GM19240 (cell line): Measurements from ENCODE around the gene KRTAP5-5.
"Not testable (repeated sequence)": the region's sequence is repeated elsewhere in the genome, so short reads cannot be mapped to it uniquely, and the experiment has no call there.

ENCODE experiments used
- DNase-seq: peaks from one replicate; pipeline ENCODE4 v3.0.0; 2011; ENCODE audit warnings: low spot score; ENCODE audit not compliant: insufficient read length

The KRTAP5-5 gene

GRCh38 chr11:1607156-1607845, 22.3 kb upstream of the KRTAP5-5 start:
- not testable (repeated sequence) for DNase-seq

DNA sequence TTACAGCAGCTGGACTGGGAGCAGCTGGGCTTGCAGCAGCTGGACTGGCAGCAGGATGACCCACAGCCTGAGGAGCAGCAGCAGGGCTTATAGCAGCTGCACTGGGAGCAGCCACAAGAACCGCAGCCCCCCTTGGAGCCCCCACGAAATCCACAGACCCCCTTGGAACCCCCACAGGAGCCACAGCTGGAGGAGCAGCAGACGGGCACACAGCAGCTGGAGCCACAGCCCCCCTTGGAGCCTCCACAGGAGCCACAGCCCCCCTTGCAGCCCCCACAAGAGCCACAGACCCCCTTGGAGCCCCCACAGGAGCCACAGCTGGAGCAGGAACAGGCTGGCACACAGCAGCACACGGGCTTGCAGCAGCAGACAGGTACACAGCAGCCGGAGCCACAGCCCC, 21.7 kb upstream of the KRTAP5-5 start:
- not testable (repeated sequence) for DNase-seq

- no peak for DNase-seq
Measured at GRCh38 chr11:1608363-1608762, 21.2 kb upstream of the KRTAP5-5 start, which contains the start of gene KRTAP5-3. TSS of gene KRTAP5-3 (minus strand) at chr11:1608463. CDS start at chr11:1608385, 78 bp downstream.

DNA sequence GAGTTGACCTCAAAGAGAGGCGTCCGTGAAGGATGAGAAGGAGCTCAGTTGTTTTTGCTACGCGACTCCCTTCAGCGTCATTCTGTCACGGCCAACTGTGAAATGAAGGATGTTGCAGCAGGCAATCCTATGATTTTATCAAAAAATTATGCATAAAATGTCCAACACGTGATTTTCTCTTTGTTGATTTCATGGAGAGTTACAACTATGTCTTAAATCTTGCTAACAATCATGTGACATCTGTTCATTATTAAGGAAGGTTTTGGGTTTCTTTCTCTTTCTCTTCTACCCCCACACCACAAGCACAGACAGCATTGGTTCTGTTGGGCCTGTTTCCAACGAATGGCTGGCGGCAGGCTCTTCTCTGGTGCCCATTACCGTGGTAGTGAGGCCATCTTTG, 11.3 kb upstream of the KRTAP5-5 start:
- DNase-seq, result no peak

DNA sequence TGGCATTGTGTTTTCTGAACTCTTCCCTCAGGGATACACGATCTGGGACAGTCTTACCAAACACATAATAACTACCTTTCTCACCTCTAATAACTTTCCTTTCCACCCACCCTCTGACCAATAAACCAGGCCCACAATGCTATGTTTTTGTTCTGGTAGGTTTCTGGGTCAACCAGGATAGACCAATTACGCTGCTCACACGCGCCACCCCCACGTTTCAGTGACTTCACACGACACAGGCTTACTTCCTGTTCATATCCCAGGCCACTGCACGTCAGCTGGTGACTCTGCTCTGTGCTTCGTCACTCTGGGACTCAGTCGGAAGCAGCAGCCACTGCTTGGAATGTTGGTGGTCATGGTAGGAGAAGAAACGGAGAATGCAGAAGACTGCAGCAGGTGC, 10.1 kb upstream of the KRTAP5-5 start:
- DNase-seq, result no peak

DNA sequence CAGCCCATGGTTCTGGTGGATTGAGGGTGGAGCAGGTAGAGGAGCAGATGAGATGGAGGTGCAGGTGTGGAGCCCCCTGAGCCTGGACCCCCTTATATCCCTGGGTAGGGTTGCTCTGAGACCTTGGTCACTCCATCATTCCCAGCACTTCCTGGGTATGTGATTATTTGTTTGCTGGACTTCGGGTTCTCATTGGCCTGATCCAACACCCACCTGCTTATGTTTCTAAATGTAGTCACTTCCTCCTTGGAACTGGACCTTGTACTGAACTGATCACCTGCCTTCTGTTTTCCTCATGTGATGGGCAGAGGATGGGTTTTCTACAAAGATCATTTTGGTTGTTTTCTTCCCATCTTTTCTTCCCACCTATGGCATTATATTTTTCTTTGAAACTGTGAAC, 7.5 kb upstream of the KRTAP5-5 start, which contains the start of gene KRTAP5-4:
KRTAP5-4 (minus strand) TSS at position 53 of the 400 bp plus-strand sequence; CDS start at position 8, 45 bp downstream.
- DNase-seq, result no peak

DNA sequence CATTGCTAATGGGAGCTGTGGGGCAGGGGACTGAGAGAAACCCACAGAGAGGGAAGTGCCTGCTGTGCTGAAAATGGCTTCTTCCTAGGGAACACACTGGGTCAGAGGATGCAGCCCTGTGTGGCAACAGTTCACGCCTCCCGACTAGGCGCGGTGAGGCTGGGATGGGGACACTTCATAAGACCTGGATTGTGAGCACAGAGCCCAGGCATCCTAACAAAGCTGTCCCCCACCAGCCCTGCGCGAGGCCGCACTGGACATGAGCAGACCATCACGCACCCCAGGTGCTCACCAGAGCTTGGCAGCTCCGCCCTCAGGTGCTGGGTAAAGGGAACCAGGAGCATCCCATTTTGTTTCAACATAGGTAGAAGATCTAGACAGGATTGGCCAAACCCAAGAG, 5.9 kb upstream of the KRTAP5-5 start:
- DNase-seq, result no peak

DNA sequence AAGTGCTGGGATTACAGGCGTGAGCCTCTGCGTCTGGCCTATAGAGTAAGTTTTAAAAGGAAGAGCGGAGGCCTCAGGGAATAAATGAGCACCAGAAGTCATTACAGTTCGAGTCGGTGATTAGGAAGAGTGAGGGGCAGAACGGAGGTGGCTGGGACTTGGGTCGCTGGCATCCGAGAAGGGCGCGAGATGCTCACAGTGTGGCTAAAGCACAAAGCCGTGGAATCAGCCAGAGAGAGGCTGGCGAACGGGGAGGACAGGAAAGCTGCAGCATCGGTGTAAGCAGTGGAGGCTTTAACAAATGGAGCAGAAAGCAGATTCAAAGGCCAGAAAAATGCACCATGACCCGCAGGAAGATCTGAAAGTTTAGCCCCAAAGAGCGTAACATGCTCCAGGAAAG, 5.0 kb upstream of the KRTAP5-5 start:
- no peak for DNase-seq

- no peak for DNase-seq
Measured at GRCh38 chr11:1625541-1625940, 4.0 kb upstream of the KRTAP5-5 start.

GRCh38 chr11:1628506-1629325, 859 bp upstream of the KRTAP5-5 start:
- peak; percentile 59 for DNase-seq

GRCh38 chr11:1630271-1630670, 696 bp downstream of the KRTAP5-5 start:
- DNase-seq, result no peak

- DNase-seq, result no peak
Measured at GRCh38 chr11:1631066-1631568, 1.5 kb downstream of the KRTAP5-5 start.

GRCh38 chr11:1632053-1632714, 2.6 kb downstream of the KRTAP5-5 start:
- DNase-seq, result no peak

- no peak for DNase-seq
Measured at GRCh38 chr11:1633864-1634263, 4.3 kb downstream of the KRTAP5-5 start.

GRCh38 chr11:1636291-1636950, 6.8 kb downstream of the KRTAP5-5 start:
- DNase-seq, result no peak

GRCh38 chr11:1637628-1638027, 8.1 kb downstream of the KRTAP5-5 start:
- DNase-seq, result no peak

DNA sequence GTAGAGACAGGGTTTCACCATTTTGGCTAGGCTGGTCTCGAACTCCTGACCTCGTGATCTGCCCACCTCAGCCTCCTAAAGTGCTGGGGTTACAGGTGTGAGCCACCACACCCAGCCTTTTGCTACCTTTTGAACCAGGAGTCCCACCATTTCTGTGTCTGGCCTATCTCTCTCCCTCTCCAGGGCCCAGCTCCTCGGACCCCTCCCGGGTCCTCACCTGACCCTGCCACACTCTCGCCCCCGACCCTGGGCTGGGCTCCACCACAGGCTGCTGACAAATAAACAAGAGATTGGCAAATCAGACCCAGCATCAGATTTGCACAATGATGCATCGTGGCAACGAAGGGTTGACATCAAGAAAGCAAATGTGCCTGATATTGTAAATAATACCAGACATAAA, 8.8 kb downstream of the KRTAP5-5 start:
- no peak for DNase-seq

DNA sequence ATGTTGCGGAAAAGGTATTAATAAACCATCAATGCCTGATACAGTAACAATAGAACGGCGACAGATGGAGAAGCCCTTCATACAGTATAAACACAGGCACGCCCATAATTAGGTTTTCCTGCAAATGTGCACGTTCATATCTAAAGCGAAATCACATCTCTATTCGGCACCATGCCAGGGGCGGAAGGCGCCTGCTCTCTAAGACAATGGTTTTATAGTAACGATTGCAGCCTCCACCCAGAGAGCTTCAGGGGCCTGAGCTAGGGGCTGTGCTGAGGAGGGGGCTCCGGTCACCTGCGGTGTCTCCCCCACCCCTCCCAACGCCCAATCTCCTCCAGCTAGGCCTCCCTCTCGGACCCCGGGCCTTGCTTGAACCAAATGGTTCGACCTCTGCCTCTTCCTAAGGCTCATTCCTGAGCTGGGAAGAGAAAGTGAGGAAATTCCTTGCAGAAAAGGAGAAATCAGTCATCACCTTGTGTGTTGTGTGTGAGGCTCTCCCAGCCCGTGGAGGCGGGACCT, 9.6 kb downstream of the KRTAP5-5 start:
- no peak for DNase-seq

- no peak for DNase-seq
Measured at GRCh38 chr11:1639666-1640065, 10.1 kb downstream of the KRTAP5-5 start.

- no peak for DNase-seq
Measured at GRCh38 chr11:1640076-1640946, 10.7 kb downstream of the KRTAP5-5 start.
